HG02798 (cell line): Measurements from ENCODE around the gene PHF19.

Experiments used
- ATAC-seq: cut with Tn5 transposase; IDR thresholded peaks from one replicate; pipeline ENCODE4 v1.9.1; 2021; ENCODE audit warnings: mild to moderate bottlenecking; ENCODE audit not compliant: unreplicated experiment, poor library complexity

The PHF19 gene

GRCh38 chr9:120830865-120831264 lies 46.1 kb downstream of the PHF19 start:
- no peak for ATAC-seq

- ATAC-seq: no peak
These were observed 46.8 kb downstream of the PHF19 start for GRCh38 chr9:120830151-120830550.

GRCh38 chr9:120829650-120830049 lies 47.3 kb downstream of the PHF19 start:
- ATAC-seq: no peak

GRCh38 chr9:120820095-120820494 lies 56.9 kb downstream of the PHF19 start:
- no peak for ATAC-seq

GRCh38 chr9:120818595-120818994 lies 58.4 kb downstream of the PHF19 start:
- ATAC-seq: no peak

GRCh38 chr9:120815075-120815474 lies 61.9 kb downstream of the PHF19 start:
- ATAC-seq: no peak

GRCh38 chr9:120808931-120809330 lies 68.1 kb downstream of the PHF19 start:
- ATAC-seq: no peak

GRCh38 chr9:120807607-120808379 lies 69.2 kb downstream of the PHF19 start:
- ATAC-seq: no peak
